ENCODE results near the gene ALLC.

DNA sequence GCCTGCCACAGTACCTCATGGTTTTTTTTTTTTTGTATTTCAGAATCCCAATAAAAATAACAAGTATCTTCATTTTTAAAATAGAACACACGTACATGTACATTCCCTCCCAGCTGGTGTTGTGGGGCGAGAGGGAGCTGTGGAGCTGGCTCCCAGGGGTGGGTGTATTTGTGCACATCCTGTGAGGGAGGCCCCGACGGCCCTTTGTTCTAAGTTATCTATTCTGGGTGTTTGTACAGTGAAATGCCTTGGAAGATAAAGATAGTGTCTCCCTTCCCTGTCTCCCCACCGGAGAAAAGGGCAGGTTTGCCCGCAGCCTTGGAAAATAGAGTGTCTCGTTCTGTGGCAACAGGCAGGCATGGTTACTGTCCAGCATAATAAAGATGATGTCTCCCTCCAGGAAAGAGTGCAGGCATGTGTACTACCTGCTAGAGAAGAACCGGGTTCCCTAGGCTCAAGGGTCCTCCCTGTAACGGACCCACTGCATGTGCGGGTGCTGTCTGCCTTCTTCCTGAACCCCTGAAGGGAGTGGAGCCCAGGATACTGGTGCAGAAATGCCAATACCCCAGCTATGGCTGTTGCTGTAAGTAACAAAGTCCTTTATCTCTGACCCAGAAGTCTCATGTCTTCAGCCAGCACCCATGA lies 12.1 kb upstream of the ALLC start:
- no peak for TF ChIP-seq TAF1 (IDR thresholded peaks at IDR 0.05; ENCODE audit: borderline replicate concordance, insufficient read depth, low read length)
- TF ChIP-seq, protein P1, sequence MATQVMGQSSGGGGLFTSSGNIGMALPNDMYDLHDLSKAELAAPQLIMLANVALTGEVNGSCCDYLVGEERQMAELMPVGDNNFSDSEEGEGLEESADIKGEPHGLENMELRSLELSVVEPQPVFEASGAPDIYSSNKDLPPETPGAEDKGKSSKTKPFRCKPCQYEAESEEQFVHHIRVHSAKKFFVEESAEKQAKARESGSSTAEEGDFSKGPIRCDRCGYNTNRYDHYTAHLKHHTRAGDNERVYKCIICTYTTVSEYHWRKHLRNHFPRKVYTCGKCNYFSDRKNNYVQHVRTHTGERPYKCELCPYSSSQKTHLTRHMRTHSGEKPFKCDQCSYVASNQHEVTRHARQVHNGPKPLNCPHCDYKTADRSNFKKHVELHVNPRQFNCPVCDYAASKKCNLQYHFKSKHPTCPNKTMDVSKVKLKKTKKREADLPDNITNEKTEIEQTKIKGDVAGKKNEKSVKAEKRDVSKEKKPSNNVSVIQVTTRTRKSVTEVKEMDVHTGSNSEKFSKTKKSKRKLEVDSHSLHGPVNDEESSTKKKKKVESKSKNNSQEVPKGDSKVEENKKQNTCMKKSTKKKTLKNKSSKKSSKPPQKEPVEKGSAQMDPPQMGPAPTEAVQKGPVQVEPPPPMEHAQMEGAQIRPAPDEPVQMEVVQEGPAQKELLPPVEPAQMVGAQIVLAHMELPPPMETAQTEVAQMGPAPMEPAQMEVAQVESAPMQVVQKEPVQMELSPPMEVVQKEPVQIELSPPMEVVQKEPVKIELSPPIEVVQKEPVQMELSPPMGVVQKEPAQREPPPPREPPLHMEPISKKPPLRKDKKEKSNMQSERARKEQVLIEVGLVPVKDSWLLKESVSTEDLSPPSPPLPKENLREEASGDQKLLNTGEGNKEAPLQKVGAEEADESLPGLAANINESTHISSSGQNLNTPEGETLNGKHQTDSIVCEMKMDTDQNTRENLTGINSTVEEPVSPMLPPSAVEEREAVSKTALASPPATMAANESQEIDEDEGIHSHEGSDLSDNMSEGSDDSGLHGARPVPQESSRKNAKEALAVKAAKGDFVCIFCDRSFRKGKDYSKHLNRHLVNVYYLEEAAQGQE (IDR thresholded peaks at IDR 0.05; ENCODE audit: insufficient read depth in 1 of 2, low read depth in 2 of 2, low read length in 2 of 2) = no peak
